ENCODE results near the gene ERI3. TPM values are rescaled to one million over a fixed set of nuclear protein-coding genes. Genes with fewer than 3 reads are reported as not detected.

Gene ERI3
- total RNA-seq, 1 donor from 2014 or later, result 58.3 TPM

DNA sequence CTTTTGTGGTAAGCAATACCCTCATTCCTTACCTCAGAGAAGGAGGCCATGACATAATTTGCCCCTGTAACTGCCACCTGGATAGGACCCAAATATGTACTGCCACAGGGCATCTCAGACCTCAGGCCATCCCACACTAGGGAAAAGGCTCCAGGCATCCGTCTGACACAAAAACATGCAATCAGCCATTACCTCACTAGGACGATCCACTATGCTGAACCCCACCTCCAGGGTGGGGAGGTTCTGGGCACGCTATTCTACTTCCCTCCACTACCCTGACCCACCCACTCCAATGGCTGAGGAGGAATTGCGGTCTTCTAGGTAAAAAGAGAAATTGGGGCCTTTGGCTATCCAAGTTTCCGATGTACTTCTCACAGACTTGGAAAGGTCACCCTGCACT is 53.6 kb downstream of the ERI3 start:
- Mint-ChIP-seq H3K36me3 (ENCODE audit: low read depth, unreplicated experiment) (peaks cover 32% of the 10 kb centered on the region), H3K9me3 (ENCODE audit: unreplicated experiment) (no peaks in the 10 kb centered on the region), H3K4me1 (ENCODE audit: low read depth, unreplicated experiment) (no peaks in the 10 kb centered on the region), H3K4me3 (ENCODE audit: unreplicated experiment) (no peak overlapping the region), H3K27me3 (ENCODE audit: low read depth, unreplicated experiment) (no peaks in the 10 kb centered on the region), H3K27ac (ENCODE audit: unreplicated experiment) (no peak overlapping the region)
- no peaks in the 10 kb centered on the region for H3K4me1 ChIP-seq (ENCODE audit: insufficient read depth, low read length)
- peaks cover 13% of the 10 kb centered on the region for H3K36me3 ChIP-seq (ENCODE audit: insufficient read depth, low read length)
- H3K27me3 ChIP-seq (ENCODE audit: insufficient read depth, low read length), result no peaks in the 10 kb centered on the region
- no peaks in the 10 kb centered on the region for H3K9me3 ChIP-seq (ENCODE audit: insufficient read depth, low read depth, low read length)
- H3K27ac ChIP-seq (ENCODE audit: low read depth, low read length), result no peak overlapping the region
- TF ChIP-seq CTCF (IDR thresholded peaks at IDR 0.05; ENCODE audit: insufficient read depth, low read depth, low read length) (no peak), EZH2 (IDR thresholded peaks at IDR 0.05; ENCODE audit: insufficient read depth, low read length) (no peak)
- DNase-seq (ENCODE audit: low read depth) (no peak), FAIRE-seq (no peak)
- no peak overlapping the region for H3K9ac ChIP-seq (ENCODE audit: low read length)
- no peaks in the 10 kb centered on the region for H3K79me2 ChIP-seq (ENCODE audit: insufficient read depth, low read length)
- no peak overlapping the region for H2AFZ ChIP-seq (ENCODE audit: low read depth, low read length)
- no peak overlapping the region for H3K4me3 ChIP-seq (ENCODE audit: insufficient read depth, low read depth, low read length)
- peaks cover 36% of the 10 kb centered on the region for H4K20me1 ChIP-seq (ENCODE audit: insufficient read depth, low read length)
- H3K4me2 ChIP-seq (ENCODE audit: low read length), result no peak overlapping the region

DNA sequence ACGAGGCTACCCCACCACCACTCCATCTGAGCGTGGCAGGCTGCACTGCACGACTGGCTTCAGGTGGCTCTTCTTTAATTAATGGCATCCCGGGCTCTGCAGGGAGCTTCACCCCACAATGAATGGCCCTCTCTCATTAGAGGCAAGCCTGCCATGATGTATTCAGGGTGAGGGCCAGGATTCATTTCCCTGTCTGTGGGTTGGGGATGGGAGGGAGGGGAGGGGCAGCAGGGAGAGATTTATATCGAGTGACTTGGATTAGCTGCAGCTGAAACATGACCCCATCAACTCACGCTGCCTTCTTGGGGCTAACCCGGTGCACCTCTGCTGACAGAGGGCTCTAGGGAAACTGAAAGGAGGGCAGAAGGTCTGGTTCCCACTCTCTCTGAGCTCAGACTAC is 54.2 kb downstream of the ERI3 start:
- peaks cover 30% of the 10 kb centered on the region for H3K36me3 Mint-ChIP-seq (ENCODE audit: low read depth, unreplicated experiment)
- Histone ChIP-seq H4K20me1 (ENCODE audit: insufficient read depth, low read length) (peaks cover 40% of the 10 kb centered on the region), H3K9ac (ENCODE audit: low read length) (no peak overlapping the region), H3K27ac (ENCODE audit: low read depth, low read length) (no peak overlapping the region), H3K36me3 (ENCODE audit: insufficient read depth, low read length) (peaks cover 12% of the 10 kb centered on the region), H2AFZ (ENCODE audit: low read depth, low read length) (no peak overlapping the region), H3K9me3 (ENCODE audit: insufficient read depth, low read depth, low read length) (no peaks in the 10 kb centered on the region), H3K27me3 (ENCODE audit: insufficient read depth, low read length) (no peaks in the 10 kb centered on the region), H3K4me3 (ENCODE audit: insufficient read depth, low read depth, low read length) (no peak overlapping the region), H3K79me2 (ENCODE audit: insufficient read depth, low read length) (no peaks in the 10 kb centered on the region), H3K4me2 (ENCODE audit: low read length) (no peak overlapping the region), H3K4me1 (ENCODE audit: insufficient read depth, low read length) (no peaks in the 10 kb centered on the region)
- H3K4me3 Mint-ChIP-seq (ENCODE audit: unreplicated experiment), result no peak overlapping the region
- DNase-seq (ENCODE audit: low read depth) (no peak), FAIRE-seq (no peak)
- no peaks in the 10 kb centered on the region for H3K27me3 Mint-ChIP-seq (ENCODE audit: low read depth, unreplicated experiment)
- H3K4me1 Mint-ChIP-seq (ENCODE audit: low read depth, unreplicated experiment), result no peaks in the 10 kb centered on the region
- TF ChIP-seq EZH2 (IDR thresholded peaks at IDR 0.05; ENCODE audit: insufficient read depth, low read length), result no peak
- H3K9me3 Mint-ChIP-seq (ENCODE audit: unreplicated experiment), result no peaks in the 10 kb centered on the region
- H3K27ac Mint-ChIP-seq (ENCODE audit: unreplicated experiment), result no peak overlapping the region

DNA sequence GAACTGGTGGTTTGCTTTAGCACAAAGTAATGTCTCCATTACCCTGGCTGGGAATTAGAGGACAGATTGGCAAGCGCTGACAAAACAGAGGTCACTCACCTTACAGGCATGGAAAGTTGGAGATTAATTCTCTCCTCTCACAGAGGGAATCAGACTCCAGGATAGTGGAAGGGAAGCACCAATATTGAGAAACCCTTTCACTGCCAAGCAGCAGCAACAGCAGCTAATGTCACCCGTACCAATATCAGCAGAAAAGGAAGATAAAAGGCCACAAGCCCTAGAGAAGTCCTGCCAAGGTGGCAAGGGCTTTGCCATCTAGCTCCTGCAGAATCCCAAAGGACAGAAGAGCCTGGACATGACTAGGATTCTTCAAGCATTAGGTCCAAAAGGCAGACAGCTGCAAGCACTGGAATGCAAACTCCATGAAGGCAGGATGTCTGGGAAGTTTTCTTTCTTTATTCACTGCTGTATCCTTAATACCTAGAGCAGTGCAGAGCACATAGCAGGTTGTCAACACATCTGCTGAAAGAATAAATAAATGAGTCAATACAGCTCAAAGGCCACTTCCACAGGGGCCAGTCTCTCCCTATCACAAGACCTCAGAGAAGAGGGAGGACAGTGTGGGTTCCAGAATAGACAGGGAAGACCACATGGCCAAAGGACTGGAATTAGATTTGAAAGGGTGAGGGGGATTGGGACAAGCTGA is 57.2 kb downstream of the ERI3 start:
- FAIRE-seq, result no peak
- no peaks in the 10 kb centered on the region for H3K79me2 ChIP-seq (ENCODE audit: insufficient read depth, low read length)

More for the DNA sequence above, 57.2 kb downstream of the ERI3 start:
- Histone ChIP-seq H3K27ac (ENCODE audit: low read depth, low read length) (no peak overlapping the region), H3K9ac (ENCODE audit: low read length) (no peak overlapping the region), H3K9me3 (ENCODE audit: insufficient read depth, low read depth, low read length) (no peaks in the 10 kb centered on the region), H3K4me2 (ENCODE audit: low read length) (no peak overlapping the region), H4K20me1 (ENCODE audit: insufficient read depth, low read length) (peaks cover 47% of the 10 kb centered on the region), H3K4me1 (ENCODE audit: insufficient read depth, low read length) (no peaks in the 10 kb centered on the region), H3K4me3 (ENCODE audit: insufficient read depth, low read depth, low read length) (no peak overlapping the region), H3K36me3 (ENCODE audit: insufficient read depth, low read length) (peaks cover 4% of the 10 kb centered on the region), H3K27me3 (ENCODE audit: insufficient read depth, low read length) (no peaks in the 10 kb centered on the region), H2AFZ (ENCODE audit: low read depth, low read length) (no peak overlapping the region)
- DNase-seq (ENCODE audit: low read depth), result no peak
- Mint-ChIP-seq H3K9me3 (ENCODE audit: unreplicated experiment) (no peaks in the 10 kb centered on the region), H3K4me3 (ENCODE audit: unreplicated experiment) (no peak overlapping the region), H3K4me1 (ENCODE audit: low read depth, unreplicated experiment) (no peaks in the 10 kb centered on the region), H3K27me3 (ENCODE audit: low read depth, unreplicated experiment) (no peaks in the 10 kb centered on the region), H3K27ac (ENCODE audit: unreplicated experiment) (no peak overlapping the region), H3K36me3 (ENCODE audit: low read depth, unreplicated experiment) (peaks cover 31% of the 10 kb centered on the region)
- TF ChIP-seq CTCF (IDR thresholded peaks at IDR 0.05; ENCODE audit: insufficient read depth, low read depth, low read length) (no peak), EZH2 (IDR thresholded peaks at IDR 0.05; ENCODE audit: insufficient read depth, low read length) (no peak)
